K562 (cell line): ENCODE data around the gene HOXB4. TPM values are rescaled to one million over a fixed set of nuclear protein-coding genes. Genes with fewer than 3 reads are reported as not detected.

ENCODE experiments used
- BRD4 ChIP-seq: fragments of 200-600 bp; sonication (generic); IDR thresholded peaks from 2 replicates; pipeline ENCODE4 v1.6.1; 2017; ENCODE audit warnings: inconsistent platforms
- CREB1 ChIP-seq, 2 experiments: sonication (generic) in 1 of 2; formaldehyde crosslinking in 1 of 2; IDR thresholded peaks; 2 replicates each; pipeline versions ENCODE4 v1.6.1 to v1.8.0; 2012 to 2022; ENCODE audit warnings: inconsistent platforms in 1 of 2, mild to moderate bottlenecking in 1 of 2, missing genetic modification reagents in 1 of 2, moderate library complexity in 1 of 2
- DNMT1 ChIP-seq: fragments of 450-650 bp; IDR thresholded peaks from 2 replicates; pipeline ENCODE4 v1.6.1; 2016; ENCODE audit warnings: antibody characterized with exemption, mild to moderate bottlenecking
- ELK1 ChIP-seq: sonication (generic); formaldehyde crosslinking; IDR thresholded peaks from 2 replicates; pipeline ENCODE4 v1.8.1; 2022; ENCODE audit warnings: missing genetic modification reagents
- ETV6 ChIP-seq, 3 experiments: fragments of 150-350 bp in 1 of 3; sonication (generic) in 1 of 3; formaldehyde crosslinking in 1 of 3; IDR thresholded peaks; 2 replicates each; pipeline versions ENCODE4 v1.6.1 to v1.8.0; 2014 to 2022; ENCODE audit warnings: borderline replicate concordance in 2 of 3, low read depth in 2 of 3, antibody characterized with exemption in 1 of 3, low read length in 1 of 3, mild to moderate bottlenecking in 1 of 3, missing genetic modification reagents in 1 of 3
- HDAC1 ChIP-seq, 2 experiments: fragments of 450-650 bp; IDR thresholded peaks; 2 replicates each; pipeline ENCODE4 v1.6.1; 2016 to 2017; ENCODE audit warnings: inconsistent platforms in 1 of 2, mild to moderate bottlenecking in 1 of 2, moderate library complexity in 1 of 2
- NR2C2 ChIP-seq, 2 experiments: fragments of 200-800 bp in 1 of 2; sonication (Bioruptor generic) in 1 of 2; sonication (generic) in 1 of 2; formaldehyde crosslinking in 1 of 2; IDR thresholded peaks; 2 replicates each; pipeline versions ENCODE4 v1.6.1 to v1.8.0; 2016 to 2022; ENCODE audit warnings: mild to moderate bottlenecking in 1 of 2, missing compliant biosample characterization in 1 of 2, missing genetic modification characterization in 1 of 2, missing genetic modification reagents in 1 of 2
- PML ChIP-seq: IDR thresholded peaks from 2 replicates; pipeline ENCODE4 v1.6.1; 2012; ENCODE audit warnings: low read length, inconsistent platforms
- SAP30 ChIP-seq: fragments of 200-600 bp; sonication (generic); IDR thresholded peaks from 2 replicates; pipeline ENCODE4 v1.6.1; 2012; ENCODE audit warnings: borderline replicate concordance, low read depth, mild to moderate bottlenecking, moderate library complexity, low read length, control low read depth, inconsistent platforms; ENCODE audit not compliant: insufficient read depth, poor library complexity, severe bottlenecking
- SMARCA4 ChIP-seq: fragments of 450-650 bp; IDR thresholded peaks from 2 replicates; pipeline ENCODE4 v1.6.1; 2016
- ZFPM2 ChIP-seq: fragments of 250-450 bp; sonication (Bioruptor Pico); IDR thresholded peaks from 2 replicates; pipeline ENCODE4 v1.5.1; 2022; ENCODE audit warnings: mild to moderate bottlenecking
- ZNF780A ChIP-seq: fragments of 250-450 bp; sonication (Bioruptor Pico); IDR thresholded peaks from 2 replicates; pipeline ENCODE4 v1.5.0; 2021; ENCODE audit warnings: mild to moderate bottlenecking
- polyA plus RNA-seq, 8 experiments: library from polyadenylated mRNA; depleted of rRNA in 4 of 8; stranded (reverse) in 5 of 8; unstranded in 3 of 8; fragments of >200 nt; fragmentation: Nextera tagmentation in 2 of 8; fragmentation: Illumina TruSeq in 1 of 8; extraction: Ambion mirVana in 2 of 8; extraction: Trizol in 1 of 8; gene quantifications; 2 replicates each; pipeline versions ENCODE4 v1.2.1 to v1.2.3, GENCODE V29; 2011 to 2014; ENCODE audit warnings: inconsistent platforms in 1 of 8, missing spikeins in 1 of 8
- total RNA-seq, 7 experiments: library from RNA; depleted of rRNA in 6 of 7; stranded (reverse); fragments of >200 nt in 6 of 7; fragmentation: Illumina TruSeq in 2 of 7; extraction: Trizol in 2 of 7; gene quantifications; 2 replicates each; pipeline versions ENCODE4 v1.2.1 to v1.2.3, GENCODE V29; 2011 to 2021; ENCODE audit warnings: low replicate concordance in 1 of 7
- TF ChIP-seq, protein P1 (sequence below): fragments of 250-450 bp; sonication (Bioruptor Pico); IDR thresholded peaks from 2 replicates; pipeline ENCODE4 v1.4.0; 2020
- TF ChIP-seq, protein P2 (sequence below): fragments of 250-450 bp; sonication (Bioruptor Pico); IDR thresholded peaks from 2 replicates; pipeline ENCODE4 v1.8.0; 2021; ENCODE audit warnings: moderate library complexity, mild to moderate bottlenecking, inconsistent platforms
- TF ChIP-seq, protein P3 (sequence below): sonication (generic); formaldehyde crosslinking; IDR thresholded peaks from 2 replicates; pipeline ENCODE4 v1.8.1; 2023; ENCODE audit warnings: mild to moderate bottlenecking, missing genetic modification reagents
- TF ChIP-seq, protein P4 (sequence below): fragments of 450-650 bp; formaldehyde crosslinking; IDR thresholded peaks from 2 replicates; pipeline ENCODE4 v1.4.0; 2020; ENCODE audit warnings: mild to moderate bottlenecking, moderate library complexity

Gene HOXB4
- total and polyA plus RNA-seq, 9 of the 15 experiments (the other 6 are each of a cell fraction or from before 2014, with no cell fraction given), result 1.6 to 34.9 (median 14.9) TPM

- TF ChIP-seq, protein P1, sequence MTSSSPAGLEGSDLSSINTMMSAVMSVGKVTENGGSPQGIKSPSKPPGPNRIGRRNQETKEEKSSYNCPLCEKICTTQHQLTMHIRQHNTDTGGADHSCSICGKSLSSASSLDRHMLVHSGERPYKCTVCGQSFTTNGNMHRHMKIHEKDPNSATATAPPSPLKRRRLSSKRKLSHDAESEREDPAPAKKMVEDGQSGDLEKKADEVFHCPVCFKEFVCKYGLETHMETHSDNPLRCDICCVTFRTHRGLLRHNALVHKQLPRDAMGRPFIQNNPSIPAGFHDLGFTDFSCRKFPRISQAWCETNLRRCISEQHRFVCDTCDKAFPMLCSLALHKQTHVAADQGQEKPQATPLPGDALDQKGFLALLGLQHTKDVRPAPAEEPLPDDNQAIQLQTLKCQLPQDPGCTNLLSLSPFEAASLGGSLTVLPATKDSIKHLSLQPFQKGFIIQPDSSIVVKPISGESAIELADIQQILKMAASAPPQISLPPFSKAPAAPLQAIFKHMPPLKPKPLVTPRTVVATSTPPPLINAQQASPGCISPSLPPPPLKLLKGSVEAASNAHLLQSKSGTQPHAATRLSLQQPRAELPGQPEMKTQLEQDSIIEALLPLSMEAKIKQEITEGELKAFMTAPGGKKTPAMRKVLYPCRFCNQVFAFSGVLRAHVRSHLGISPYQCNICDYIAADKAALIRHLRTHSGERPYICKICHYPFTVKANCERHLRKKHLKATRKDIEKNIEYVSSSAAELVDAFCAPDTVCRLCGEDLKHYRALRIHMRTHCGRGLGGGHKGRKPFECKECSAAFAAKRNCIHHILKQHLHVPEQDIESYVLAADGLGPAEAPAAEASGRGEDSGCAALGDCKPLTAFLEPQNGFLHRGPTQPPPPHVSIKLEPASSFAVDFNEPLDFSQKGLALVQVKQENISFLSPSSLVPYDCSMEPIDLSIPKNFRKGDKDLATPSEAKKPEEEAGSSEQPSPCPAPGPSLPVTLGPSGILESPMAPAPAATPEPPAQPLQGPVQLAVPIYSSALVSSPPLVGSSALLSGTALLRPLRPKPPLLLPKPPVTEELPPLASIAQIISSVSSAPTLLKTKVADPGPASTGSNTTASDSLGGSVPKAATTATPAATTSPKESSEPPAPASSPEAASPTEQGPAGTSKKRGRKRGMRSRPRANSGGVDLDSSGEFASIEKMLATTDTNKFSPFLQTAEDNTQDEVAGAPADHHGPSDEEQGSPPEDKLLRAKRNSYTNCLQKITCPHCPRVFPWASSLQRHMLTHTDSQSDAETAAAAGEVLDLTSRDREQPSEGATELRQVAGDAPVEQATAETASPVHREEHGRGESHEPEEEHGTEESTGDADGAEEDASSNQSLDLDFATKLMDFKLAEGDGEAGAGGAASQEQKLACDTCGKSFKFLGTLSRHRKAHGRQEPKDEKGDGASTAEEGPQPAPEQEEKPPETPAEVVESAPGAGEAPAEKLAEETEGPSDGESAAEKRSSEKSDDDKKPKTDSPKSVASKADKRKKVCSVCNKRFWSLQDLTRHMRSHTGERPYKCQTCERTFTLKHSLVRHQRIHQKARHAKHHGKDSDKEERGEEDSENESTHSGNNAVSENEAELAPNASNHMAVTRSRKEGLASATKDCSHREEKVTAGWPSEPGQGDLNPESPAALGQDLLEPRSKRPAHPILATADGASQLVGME (CRISPR knock-in tag), result no peak
- TF ChIP-seq DNMT1, result 0 out of 2 replicates have a peak, but pooled peaks have one; percentile 46
- TF ChIP-seq ZNF780A (CRISPR knock-in tag), result no peak
- no peak for TF ChIP-seq NR2C2 (CRISPR knock-in tag; IDR thresholded peaks at IDR 0.05)
- 0 out of 2 replicates have a peak, but pooled peaks have one; percentile 23 for TF ChIP-seq NR2C2 (tag; IDR thresholded peaks at IDR 0.05)
- TF ChIP-seq BRD4, result peak; percentile 48; the same call in 1 of the 2 replicates
- no peak for TF ChIP-seq SMARCA4
- TF ChIP-seq, protein P2, sequence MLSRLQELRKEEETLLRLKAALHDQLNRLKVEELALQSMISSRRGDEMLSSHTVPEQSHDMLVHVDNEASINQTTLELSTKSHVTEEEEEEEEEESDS (CRISPR knock-in tag), result no peak
- TF ChIP-seq, protein P3, sequence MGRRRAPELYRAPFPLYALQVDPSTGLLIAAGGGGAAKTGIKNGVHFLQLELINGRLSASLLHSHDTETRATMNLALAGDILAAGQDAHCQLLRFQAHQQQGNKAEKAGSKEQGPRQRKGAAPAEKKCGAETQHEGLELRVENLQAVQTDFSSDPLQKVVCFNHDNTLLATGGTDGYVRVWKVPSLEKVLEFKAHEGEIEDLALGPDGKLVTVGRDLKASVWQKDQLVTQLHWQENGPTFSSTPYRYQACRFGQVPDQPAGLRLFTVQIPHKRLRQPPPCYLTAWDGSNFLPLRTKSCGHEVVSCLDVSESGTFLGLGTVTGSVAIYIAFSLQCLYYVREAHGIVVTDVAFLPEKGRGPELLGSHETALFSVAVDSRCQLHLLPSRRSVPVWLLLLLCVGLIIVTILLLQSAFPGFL (CRISPR knock-in tag), result no peak
- TF ChIP-seq SAP30, result no peak
- TF ChIP-seq ETV6 (IDR thresholded peaks at IDR 0.05; ENCODE audit: borderline replicate concordance in 1 of 2, low read depth in 2 of 2, low read length in 1 of 2), result no peak
- TF ChIP-seq ETV6 (CRISPR knock-in tag; IDR thresholded peaks at IDR 0.05; ENCODE audit: borderline replicate concordance), result no peak
- TF ChIP-seq ELK1 (CRISPR knock-in tag), result no peak
- TF ChIP-seq, protein P4, sequence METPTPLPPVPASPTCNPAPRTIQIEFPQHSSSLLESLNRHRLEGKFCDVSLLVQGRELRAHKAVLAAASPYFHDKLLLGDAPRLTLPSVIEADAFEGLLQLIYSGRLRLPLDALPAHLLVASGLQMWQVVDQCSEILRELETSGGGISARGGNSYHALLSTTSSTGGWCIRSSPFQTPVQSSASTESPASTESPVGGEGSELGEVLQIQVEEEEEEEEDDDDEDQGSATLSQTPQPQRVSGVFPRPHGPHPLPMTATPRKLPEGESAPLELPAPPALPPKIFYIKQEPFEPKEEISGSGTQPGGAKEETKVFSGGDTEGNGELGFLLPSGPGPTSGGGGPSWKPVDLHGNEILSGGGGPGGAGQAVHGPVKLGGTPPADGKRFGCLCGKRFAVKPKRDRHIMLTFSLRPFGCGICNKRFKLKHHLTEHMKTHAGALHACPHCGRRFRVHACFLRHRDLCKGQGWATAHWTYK (CRISPR knock-in tag), result peak; percentile 16; the same call in 1 of the 2 replicates
- no peak for TF ChIP-seq PML
- TF ChIP-seq HDAC1 (IDR thresholded peaks at IDR 0.05), result no peak; a peak in 1 of 4 replicates
- no peak for TF ChIP-seq ZFPM2
- TF ChIP-seq CREB1 (IDR thresholded peaks at IDR 0.05), result no peak
- no peak for TF ChIP-seq CREB1 (CRISPR knock-in tag; IDR thresholded peaks at IDR 0.05)
Observed at GRCh38 chr17:48546137-48546923, 31.8 kb downstream of the HOXB4 start (continued).
